ENCODE data around the gene RAB11FIP4. TPM values are rescaled to one million over a fixed set of nuclear protein-coding genes. Genes with fewer than 3 reads are reported as not detected.

The RAB11FIP4 gene
- total RNA-seq, 1 experiment from 2014 or later = 15.1 TPM

- ATAC-seq (no peak), DNase-seq (ENCODE audit: low read depth, low spot score) (no peak)
- peaks cover 0 to 5% of the 10 kb centered on the region in 2 experiments; a peak in 1 of 4 replicates for H3K4me1 ChIP-seq (ENCODE audit: control insufficient read depth in 1 of 2, insufficient read depth in 2 of 2, low read length in 2 of 2)
- TF ChIP-seq, protein P1, sequence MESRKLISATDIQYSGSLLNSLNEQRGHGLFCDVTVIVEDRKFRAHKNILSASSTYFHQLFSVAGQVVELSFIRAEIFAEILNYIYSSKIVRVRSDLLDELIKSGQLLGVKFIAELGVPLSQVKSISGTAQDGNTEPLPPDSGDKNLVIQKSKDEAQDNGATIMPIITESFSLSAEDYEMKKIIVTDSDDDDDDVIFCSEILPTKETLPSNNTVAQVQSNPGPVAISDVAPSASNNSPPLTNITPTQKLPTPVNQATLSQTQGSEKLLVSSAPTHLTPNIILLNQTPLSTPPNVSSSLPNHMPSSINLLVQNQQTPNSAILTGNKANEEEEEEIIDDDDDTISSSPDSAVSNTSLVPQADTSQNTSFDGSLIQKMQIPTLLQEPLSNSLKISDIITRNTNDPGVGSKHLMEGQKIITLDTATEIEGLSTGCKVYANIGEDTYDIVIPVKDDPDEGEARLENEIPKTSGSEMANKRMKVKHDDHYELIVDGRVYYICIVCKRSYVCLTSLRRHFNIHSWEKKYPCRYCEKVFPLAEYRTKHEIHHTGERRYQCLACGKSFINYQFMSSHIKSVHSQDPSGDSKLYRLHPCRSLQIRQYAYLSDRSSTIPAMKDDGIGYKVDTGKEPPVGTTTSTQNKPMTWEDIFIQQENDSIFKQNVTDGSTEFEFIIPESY (IDR thresholded peaks at IDR 0.05; ENCODE audit: extremely low read depth, insufficient replicate concordance, low read length) = no peak
- TF ChIP-seq ZNF274 (IDR thresholded peaks at IDR 0.05; ENCODE audit: low read depth, low read length) = no peak
- no peak for TF ChIP-seq SRF (IDR thresholded peaks at IDR 0.05; ENCODE audit: low read depth)
- no peak for TF ChIP-seq ELF1 (IDR thresholded peaks at IDR 0.05; ENCODE audit: borderline replicate concordance, low read depth)
- no peak for TF ChIP-seq SP1 (IDR thresholded peaks at IDR 0.05; ENCODE audit: low read depth)
- no peak for TF ChIP-seq SIN3A (IDR thresholded peaks at IDR 0.05; ENCODE audit: low read depth)
- TF ChIP-seq EZH2phosphoT487 (IDR thresholded peaks at IDR 0.05; ENCODE audit: borderline replicate concordance) = no peak
- no peak for TF ChIP-seq EZH2 (IDR thresholded peaks at IDR 0.05)
- TF ChIP-seq YY1 (IDR thresholded peaks at IDR 0.05; ENCODE audit: extremely low read depth, insufficient replicate concordance, low read depth, low read length) = no peak
- TF ChIP-seq EGR1 (IDR thresholded peaks at IDR 0.05; ENCODE audit: low read depth) = no peak
- TF ChIP-seq POLR2AphosphoS5 (IDR thresholded peaks at IDR 0.05; ENCODE audit: low read depth, low read length) = no peak
- TF ChIP-seq, protein P2, sequence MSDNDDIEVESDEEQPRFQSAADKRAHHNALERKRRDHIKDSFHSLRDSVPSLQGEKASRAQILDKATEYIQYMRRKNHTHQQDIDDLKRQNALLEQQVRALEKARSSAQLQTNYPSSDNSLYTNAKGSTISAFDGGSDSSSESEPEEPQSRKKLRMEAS (IDR thresholded peaks at IDR 0.05) = no peak
- TF ChIP-seq CTCF (IDR thresholded peaks at IDR 0.05 in 2 of 3, conservative IDR thresholded peaks at IDR 0.05 in 1 of 3; ENCODE audit: borderline replicate concordance in 1 of 3, insufficient read depth in 1 of 3, low read depth in 2 of 3, low read length in 2 of 3) = no peak
- no peak for TF ChIP-seq JUND (IDR thresholded peaks at IDR 0.05)
- no peak for TF ChIP-seq POLR2A (IDR thresholded peaks at IDR 0.05; ENCODE audit: borderline replicate concordance, extremely low read depth, insufficient read depth, insufficient read length)
- H3K36me3 ChIP-seq (ENCODE audit: control insufficient read depth in 1 of 2, insufficient read depth in 2 of 2, low read length in 2 of 2) = no peaks in the 10 kb centered on the region
- intact Hi-C loops (cut with micrococcal nuclease) = no loop called here
- no TSS peak for BruUV-seq (replicated peaks)
- H3K4me3 ChIP-seq (replicated peaks in 1 of 2; ENCODE audit: low read depth in 1 of 2, low read length in 2 of 2) = no peak overlapping the region
- ChIA-PET CTCF (no interaction called here), POLR2A (interaction anchor here (0.6 kb wide), 1 partner anchor 17 kb away, joined by 4 read pairs; no protein-coding TSS in a partner anchor), RAD21 (ENCODE audit: low non-redundant PET in 1 of 2, low total read pairs in 2 of 2, uncharacterized antibody in 2 of 2, unreplicated experiment in 2 of 2) (no interaction called here)
- H2AFZ ChIP-seq (ENCODE audit: low read depth, low read length, poor library complexity, severe bottlenecking) = no peak overlapping the region
- no peak overlapping the region for H3K9ac ChIP-seq (ENCODE audit: low read length)
- no peak overlapping the region for H3K4me2 ChIP-seq (ENCODE audit: low read length)
- no peaks in the 10 kb centered on the region for H3K79me2 ChIP-seq (ENCODE audit: insufficient read depth, low read length)
- no peaks in the 10 kb centered on the region for H3K9me2 ChIP-seq (ENCODE audit: insufficient read depth)
- H4K20me1 ChIP-seq (ENCODE audit: insufficient read depth) = no peaks in the 10 kb centered on the region
- no peaks in the 10 kb centered on the region for H3K27me3 ChIP-seq (ENCODE audit: insufficient read depth, low read length)
- H3K9me3 ChIP-seq (ENCODE audit: control insufficient read depth in 1 of 2, insufficient read depth in 1 of 2, low read depth in 1 of 2, low read length in 2 of 2) = no peaks in the 10 kb centered on the region
- no peak overlapping the region for H3K27ac ChIP-seq (ENCODE audit: low read depth, low read length)
Observed at GRCh38 chr17:31467502-31468256, 76.2 kb downstream of the RAB11FIP4 start.

All from HCT116 (cell line).